HCT116 (cell line): ENCODE measurements around the gene ITGBL1.

Source experiments
- CTCF ChIP-seq, 3 experiments: fragments of 200-600 bp in 1 of 3; sonication (generic) in 1 of 3; IDR thresholded peaks in 2 of 3; conservative IDR thresholded peaks in 1 of 3; 2 replicates each; pipeline ENCODE4 v1.5.1; 2012 to 2017; ENCODE audit warnings: low read depth in 2 of 3, low read length in 2 of 3, antibody characterized with exemption in 1 of 3, borderline replicate concordance in 1 of 3, control low read depth in 1 of 3, mild to moderate bottlenecking in 1 of 3, mixed read lengths in 1 of 3, mixed run types in 1 of 3, moderate library complexity in 1 of 3; ENCODE audit not compliant: insufficient read depth in 1 of 3
- EZH2 ChIP-seq: fragments of 200-600 bp; sonication (generic); IDR thresholded peaks from 2 replicates; pipeline ENCODE4 v1.6.1; 2017; ENCODE audit warnings: antibody characterized with exemption, mixed run types
- POLR2A ChIP-seq: IDR thresholded peaks from 2 replicates; pipeline ENCODE4 v1.7.0; 2011; ENCODE audit warnings: borderline replicate concordance; ENCODE audit not compliant: insufficient read depth, insufficient read length; ENCODE audit errors: extremely low read depth
- SIN3A ChIP-seq: IDR thresholded peaks from 2 replicates; pipeline ENCODE4 v1.6.1; 2012; ENCODE audit warnings: low read depth
- YY1 ChIP-seq: IDR thresholded peaks from 2 replicates; pipeline ENCODE4 v1.6.1; 2011; ENCODE audit warnings: low read length, low read depth, moderate library complexity, mild to moderate bottlenecking; ENCODE audit not compliant: insufficient replicate concordance; ENCODE audit errors: extremely low read depth
- TF ChIP-seq, protein P1 (sequence below): IDR thresholded peaks from 2 replicates; pipeline ENCODE4 v1.6.1; 2012; ENCODE audit warnings: low read depth

DNA sequence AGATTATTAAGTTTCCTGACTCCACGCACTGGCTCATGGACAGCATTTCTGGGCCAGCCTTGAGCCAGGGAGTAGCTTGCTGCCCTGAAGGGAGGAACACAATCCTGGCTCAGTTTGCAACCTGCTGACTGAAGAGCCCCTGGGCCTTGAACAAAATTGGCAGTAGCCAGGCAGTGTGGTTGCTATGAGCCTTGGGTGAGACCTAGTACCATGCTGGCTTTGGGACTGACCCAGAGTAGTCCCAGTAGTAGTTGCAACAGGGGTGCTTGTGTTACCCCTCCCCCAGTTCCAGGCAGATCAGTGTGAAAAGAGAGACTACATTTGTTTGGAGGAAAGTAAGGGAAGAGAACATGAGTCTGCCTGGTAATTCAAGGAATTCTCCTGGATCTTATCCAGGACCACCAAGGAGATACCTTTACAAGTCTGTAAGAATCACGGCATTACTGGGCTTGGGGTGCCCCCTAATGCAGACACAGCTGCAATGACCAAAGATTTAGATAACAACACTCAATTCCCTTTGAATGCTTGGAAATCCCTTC is 22.0 kb downstream of the ITGBL1 start:
- TF ChIP-seq CTCF (IDR thresholded peaks at IDR 0.05 in 2 of 3, conservative IDR thresholded peaks at IDR 0.05 in 1 of 3; ENCODE audit: borderline replicate concordance in 1 of 3, insufficient read depth in 1 of 3, low read depth in 2 of 3, low read length in 2 of 3): no peak
- TF ChIP-seq, protein P1, sequence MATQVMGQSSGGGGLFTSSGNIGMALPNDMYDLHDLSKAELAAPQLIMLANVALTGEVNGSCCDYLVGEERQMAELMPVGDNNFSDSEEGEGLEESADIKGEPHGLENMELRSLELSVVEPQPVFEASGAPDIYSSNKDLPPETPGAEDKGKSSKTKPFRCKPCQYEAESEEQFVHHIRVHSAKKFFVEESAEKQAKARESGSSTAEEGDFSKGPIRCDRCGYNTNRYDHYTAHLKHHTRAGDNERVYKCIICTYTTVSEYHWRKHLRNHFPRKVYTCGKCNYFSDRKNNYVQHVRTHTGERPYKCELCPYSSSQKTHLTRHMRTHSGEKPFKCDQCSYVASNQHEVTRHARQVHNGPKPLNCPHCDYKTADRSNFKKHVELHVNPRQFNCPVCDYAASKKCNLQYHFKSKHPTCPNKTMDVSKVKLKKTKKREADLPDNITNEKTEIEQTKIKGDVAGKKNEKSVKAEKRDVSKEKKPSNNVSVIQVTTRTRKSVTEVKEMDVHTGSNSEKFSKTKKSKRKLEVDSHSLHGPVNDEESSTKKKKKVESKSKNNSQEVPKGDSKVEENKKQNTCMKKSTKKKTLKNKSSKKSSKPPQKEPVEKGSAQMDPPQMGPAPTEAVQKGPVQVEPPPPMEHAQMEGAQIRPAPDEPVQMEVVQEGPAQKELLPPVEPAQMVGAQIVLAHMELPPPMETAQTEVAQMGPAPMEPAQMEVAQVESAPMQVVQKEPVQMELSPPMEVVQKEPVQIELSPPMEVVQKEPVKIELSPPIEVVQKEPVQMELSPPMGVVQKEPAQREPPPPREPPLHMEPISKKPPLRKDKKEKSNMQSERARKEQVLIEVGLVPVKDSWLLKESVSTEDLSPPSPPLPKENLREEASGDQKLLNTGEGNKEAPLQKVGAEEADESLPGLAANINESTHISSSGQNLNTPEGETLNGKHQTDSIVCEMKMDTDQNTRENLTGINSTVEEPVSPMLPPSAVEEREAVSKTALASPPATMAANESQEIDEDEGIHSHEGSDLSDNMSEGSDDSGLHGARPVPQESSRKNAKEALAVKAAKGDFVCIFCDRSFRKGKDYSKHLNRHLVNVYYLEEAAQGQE: no peak
- no peak for TF ChIP-seq EZH2
- TF ChIP-seq SIN3A: no peak
- no peak for TF ChIP-seq YY1
- no peak for TF ChIP-seq POLR2A
